Gastrocnemius medialis (tissue), 4 donors: Measurements from ENCODE around the gene SPTBN5. TPM values are rescaled to one million over a fixed set of nuclear protein-coding genes. Genes with fewer than 3 reads are reported as not detected.
"Not testable (repeated sequence)": the region's sequence is repeated elsewhere in the genome, so short reads cannot be mapped to it uniquely, and the experiment has no call there.

ENCODE experiments used
- ATAC-seq, 2 donors: fragments of 150-250 bp; one replicate each; pipeline ENCODE4 v1.9.1; 2016
- DNase-seq, 2 donors: peaks; one replicate each; pipeline ENCODE4 v3.0.0-alpha.2; 2019
- H3K27ac ChIP-seq, 4 donors: fragments of 200-600 bp; sonication (generic); 1 replicate in 1 of 4; 2 replicates in 3 of 4; pipeline ENCODE4 v1.5.1; 2016 to 2018; ENCODE audit warnings: mild to moderate bottlenecking in 2 of 4, moderate library complexity in 1 of 4
- H3K27me3 ChIP-seq, 3 donors: fragments of 200-600 bp; sonication (generic) in 2 of 3; 1 replicate in 1 of 3; 2 replicates in 2 of 3; pipeline versions ENCODE4 v1.5.1 to v1.6.0; 2016 to 2019; ENCODE audit warnings: mild to moderate bottlenecking in 1 of 3, moderate library complexity in 1 of 3
- H3K36me3 ChIP-seq, 2 donors: fragments of 200-600 bp; sonication (generic) in 1 of 2; one replicate each; pipeline ENCODE4 v1.5.1; 2017 to 2018
- H3K4me1 ChIP-seq, 2 donors: fragments of 200-600 bp; sonication (generic) in 1 of 2; one replicate each; pipeline ENCODE4 v1.5.1; 2016 to 2017; ENCODE audit warnings: mild to moderate bottlenecking in 2 of 2
- H3K4me3 ChIP-seq, 4 donors: fragments of 200-600 bp; sonication (generic) in 3 of 4; 1 replicate in 1 of 4; 2 replicates in 3 of 4; pipeline ENCODE4 v1.5.1; 2016 to 2019; ENCODE audit warnings: mild to moderate bottlenecking in 2 of 4
- H3K9me3 ChIP-seq, 3 donors: fragments of 200-600 bp; sonication (generic) in 2 of 3; 1 replicate in 1 of 3; 2 replicates in 2 of 3; pipeline ENCODE4 v1.5.1; 2016 to 2019
- CTCF ChIP-seq, 5 experiments: fragments of 450-650 bp in 3 of 5; fragments of 200-600 bp in 2 of 5; sonication (generic) in 2 of 5; IDR thresholded peaks in 4 of 5; conservative IDR thresholded peaks in 1 of 5; 1 replicate in 4 of 5; 2 replicates in 1 of 5; pipeline ENCODE4 v1.5.1; 2016 to 2019; ENCODE audit warnings: antibody characterized with exemption in 5 of 5, mild to moderate bottlenecking in 3 of 5, moderate library complexity in 3 of 5
- POLR2A ChIP-seq, 2 donors: fragments of 450-650 bp; IDR thresholded peaks; one replicate each; pipeline ENCODE4 v1.6.1; 2017; ENCODE audit warnings: antibody characterized with exemption in 2 of 2, mild to moderate bottlenecking in 2 of 2, moderate library complexity in 2 of 2
- in situ Hi-C, 4 donors: fragments of 200-750 bp; cut with MboI; loops; one replicate each; pipeline versions ENCODE4 v1.15.0 to v1.8.0; 2017; ENCODE audit warnings: low sequenced_read_pairs in 4 of 4
- intact Hi-C: fragments of 100-400 bp; cut with DNase I; formaldehyde crosslinking; loops from one replicate; pipeline ENCODE4 v1.15.1; 2023; ENCODE audit warnings: low total_unique reads
- total RNA-seq, 4 donors: library from RNA; depleted of rRNA; stranded (reverse); fragments of >200 nt; gene quantifications; one replicate each; pipeline versions ENCODE4 v1.1.0 to v1.2.3, GENCODE V29; 2016

Gene SPTBN5
- total RNA-seq, 4 donors from 2014 or later: 0.03 to 0.05 (median 0.04) TPM; not detected in 1

GRCh38 chr15:41834096-41834495 is 59.8 kb downstream of the SPTBN5 start:
- Histone ChIP-seq H3K27me3 (no peaks in the 10 kb centered on the region), H3K36me3 (peaks cover 0 to 9% of the 10 kb centered on the region in 2 donors), H3K4me3 (no peak overlapping the region), H3K27ac (no peak overlapping the region), H3K9me3 (no peaks in the 10 kb centered on the region), H3K4me1 (peaks cover 7 to 13% of the 10 kb centered on the region in 2 donors)
- ATAC-seq (no peak), DNase-seq (no peak)
- in situ Hi-C loops: no loop called here
- intact Hi-C loops: no loop called here
- no peak for TF ChIP-seq POLR2A (IDR thresholded peaks at IDR 0.05)
- TF ChIP-seq CTCF (IDR thresholded peaks at IDR 0.05 in 4 of 5, conservative IDR thresholded peaks at IDR 0.05 in 1 of 5): no peak

GRCh38 chr15:41832875-41833274 is 61.0 kb downstream of the SPTBN5 start:
- intact Hi-C loops (no loop called here), in situ Hi-C loops (no loop called here)
- H3K36me3 ChIP-seq: peaks cover 0 to 9% of the 10 kb centered on the region in 2 donors
- DNase-seq (no peak), ATAC-seq (no peak)
- H3K27me3 ChIP-seq: no peaks in the 10 kb centered on the region
- TF ChIP-seq CTCF (IDR thresholded peaks at IDR 0.05 in 4 of 5, conservative IDR thresholded peaks at IDR 0.05 in 1 of 5) (no peak), POLR2A (IDR thresholded peaks at IDR 0.05) (no peak)
- no peaks in the 10 kb centered on the region for H3K9me3 ChIP-seq
- H3K4me1 ChIP-seq: peaks cover 9 to 12% of the 10 kb centered on the region in 2 donors
- no peak overlapping the region for H3K27ac ChIP-seq
- no peak overlapping the region for H3K4me3 ChIP-seq

GRCh38 chr15:41832208-41832607 is 61.6 kb downstream of the SPTBN5 start:
- no peak for TF ChIP-seq CTCF (IDR thresholded peaks at IDR 0.05 in 4 of 5, conservative IDR thresholded peaks at IDR 0.05 in 1 of 5)
- TF ChIP-seq POLR2A (IDR thresholded peaks at IDR 0.05): no peak
- no peaks in the 10 kb centered on the region for H3K9me3 ChIP-seq
- in situ Hi-C loops: no loop called here
- H3K4me1 ChIP-seq: peaks cover 14 to 17% of the 10 kb centered on the region in 2 donors
- no peaks in the 10 kb centered on the region for H3K27me3 ChIP-seq
- no peak overlapping the region for H3K4me3 ChIP-seq
- intact Hi-C loops: no loop called here
- DNase-seq: no peak
- peaks cover 0 to 9% of the 10 kb centered on the region in 2 donors for H3K36me3 ChIP-seq
- no peak for ATAC-seq
- no peak overlapping the region for H3K27ac ChIP-seq

GRCh38 chr15:41831291-41831690 is 62.6 kb downstream of the SPTBN5 start:
- H3K36me3 ChIP-seq, in situ Hi-C loops, H3K27me3 ChIP-seq, H3K27ac ChIP-seq, ATAC-seq, H3K4me3 ChIP-seq, intact Hi-C loops, DNase-seq, H3K9me3 ChIP-seq: not testable (repeated sequence)
- peaks cover 15 to 18% of the 10 kb centered on the region in 2 donors for H3K4me1 ChIP-seq

- Histone ChIP-seq H3K4me1 (peaks cover 15 to 18% of the 10 kb centered on the region in 2 donors), H3K27me3 (no peaks in the 10 kb centered on the region), H3K36me3 (peaks cover 0 to 15% of the 10 kb centered on the region in 2 donors), H3K27ac (no peak overlapping the region), H3K9me3 (no peaks in the 10 kb centered on the region), H3K4me3 (no peak overlapping the region)
- TF ChIP-seq POLR2A (IDR thresholded peaks at IDR 0.05): no peak
- no peak for TF ChIP-seq CTCF (IDR thresholded peaks at IDR 0.05 in 4 of 5, conservative IDR thresholded peaks at IDR 0.05 in 1 of 5)
- in situ Hi-C loops: no loop called here
- DNase-seq (no peak), ATAC-seq (no peak)
- intact Hi-C loops: loop anchor here (5.0 kb wide), 2 partner anchors 58 to 72 kb away; partner anchors contain the start of gene MAPKBP1
Observed at GRCh38 chr15:41829959-41830646, 63.8 kb downstream of the SPTBN5 start.
